ENCODE results near the gene NFAT5. TPM values are rescaled to one million over a fixed set of nuclear protein-coding genes. Genes with fewer than 3 reads are reported as not detected.

Gene NFAT5
- total RNA-seq, 2 experiments from 2014 or later = 36.0 to 37.8 TPM

DNA sequence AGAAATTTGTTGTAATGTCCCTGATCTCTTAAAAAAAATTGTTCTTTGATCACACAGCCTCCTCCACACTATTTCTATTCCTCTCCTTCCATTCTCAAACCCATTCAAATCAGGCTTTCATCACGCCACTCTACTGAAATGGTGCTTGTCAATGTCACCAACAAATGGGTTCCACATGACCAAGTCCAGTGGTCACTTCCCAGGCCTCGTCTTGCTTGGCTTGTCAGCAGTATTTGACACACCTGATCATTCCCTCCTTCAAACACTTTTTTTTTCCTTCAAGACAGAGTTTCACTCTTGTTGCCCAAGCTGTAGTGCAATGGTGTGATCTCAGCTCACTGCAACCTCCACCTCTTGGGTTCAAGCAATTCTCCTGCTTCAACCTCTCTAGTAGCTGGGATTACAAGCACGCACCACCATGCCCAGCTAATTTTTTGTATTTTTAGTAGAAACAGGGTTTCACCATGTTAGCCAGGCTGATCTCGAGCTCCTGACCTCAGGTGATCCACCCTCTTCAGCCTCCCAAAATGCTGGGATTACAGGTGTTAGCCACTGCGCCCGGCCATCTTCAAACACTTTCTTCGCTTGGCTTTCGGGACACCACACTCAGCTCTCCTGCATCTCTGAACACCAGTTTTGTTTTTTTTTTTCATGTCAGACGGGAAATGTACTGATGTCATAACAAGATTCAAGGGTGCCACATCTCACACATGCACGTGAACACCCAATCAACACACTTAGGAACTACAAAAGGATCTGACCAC, 142.3 kb downstream of the NFAT5 start:
- intact Hi-C loops (cut with micrococcal nuclease) = no loop called here
- H3K36me3 Mint-ChIP-seq (ENCODE audit: low read depth) = peaks cover 4% of the 10 kb centered on the region
- peak overlapping the region; percentile 34 for H3K27ac Mint-ChIP-seq
- DNase-seq = no peak
- H3K4me3 Mint-ChIP-seq = no peak overlapping the region
- no peak for ATAC-seq
- ChIA-PET POLR2A (interaction anchor here (0.6 to 3.8 kb wide), 3 partner anchors 46 to 312 kb away, joined by 3 to 21 read pairs (median 4); partner anchors contain the start of gene NOB1), CTCF (interaction anchor here (1.0 to 4.8 kb wide), 8 partner anchors 8 to 99 kb away, joined by 3 to 47 read pairs (median 4); partner anchors contain the start of genes NOB1 and NQO1)
- TF ChIP-seq, protein P1, sequence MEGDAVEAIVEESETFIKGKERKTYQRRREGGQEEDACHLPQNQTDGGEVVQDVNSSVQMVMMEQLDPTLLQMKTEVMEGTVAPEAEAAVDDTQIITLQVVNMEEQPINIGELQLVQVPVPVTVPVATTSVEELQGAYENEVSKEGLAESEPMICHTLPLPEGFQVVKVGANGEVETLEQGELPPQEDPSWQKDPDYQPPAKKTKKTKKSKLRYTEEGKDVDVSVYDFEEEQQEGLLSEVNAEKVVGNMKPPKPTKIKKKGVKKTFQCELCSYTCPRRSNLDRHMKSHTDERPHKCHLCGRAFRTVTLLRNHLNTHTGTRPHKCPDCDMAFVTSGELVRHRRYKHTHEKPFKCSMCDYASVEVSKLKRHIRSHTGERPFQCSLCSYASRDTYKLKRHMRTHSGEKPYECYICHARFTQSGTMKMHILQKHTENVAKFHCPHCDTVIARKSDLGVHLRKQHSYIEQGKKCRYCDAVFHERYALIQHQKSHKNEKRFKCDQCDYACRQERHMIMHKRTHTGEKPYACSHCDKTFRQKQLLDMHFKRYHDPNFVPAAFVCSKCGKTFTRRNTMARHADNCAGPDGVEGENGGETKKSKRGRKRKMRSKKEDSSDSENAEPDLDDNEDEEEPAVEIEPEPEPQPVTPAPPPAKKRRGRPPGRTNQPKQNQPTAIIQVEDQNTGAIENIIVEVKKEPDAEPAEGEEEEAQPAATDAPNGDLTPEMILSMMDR (IDR thresholded peaks at IDR 0.05) = no peak
- H3K4me1 Mint-ChIP-seq (ENCODE audit: low read depth) = peaks cover 5% of the 10 kb centered on the region
- no peaks in the 10 kb centered on the region for H3K27me3 Mint-ChIP-seq
- no peaks in the 10 kb centered on the region for H3K9me3 Mint-ChIP-seq

- Mint-ChIP-seq H3K9me3 (no peaks in the 10 kb centered on the region), H3K27me3 (no peaks in the 10 kb centered on the region), H3K27ac (peak overlapping the region; percentile 67), H3K4me1 (ENCODE audit: low read depth) (peaks cover 5% of the 10 kb centered on the region), H3K4me3 (no peak overlapping the region), H3K36me3 (ENCODE audit: low read depth) (peaks cover 4% of the 10 kb centered on the region)
- ChIA-PET CTCF (interaction anchor here (0.7 to 4.8 kb wide), 22 partner anchors 10 to 322 kb away, joined by 3 to 47 read pairs (median 4); partner anchors contain the start of genes NOB1, NQO1 and WWP2), POLR2A (interaction anchor here (1.3 to 3.8 kb wide), 2 partner anchors 44 to 221 kb away, joined by 4 to 21 read pairs; partner anchors contain the start of gene NOB1)
- DNase-seq (no peak), ATAC-seq (peak; percentile 53)
- TF ChIP-seq, protein P1 (IDR thresholded peaks at IDR 0.05) = peak; percentile 86
- intact Hi-C loops (cut with micrococcal nuclease) = no loop called here
Measured at GRCh38 chr16:69709456-69710084, 143.8 kb downstream of the NFAT5 start.

DNA sequence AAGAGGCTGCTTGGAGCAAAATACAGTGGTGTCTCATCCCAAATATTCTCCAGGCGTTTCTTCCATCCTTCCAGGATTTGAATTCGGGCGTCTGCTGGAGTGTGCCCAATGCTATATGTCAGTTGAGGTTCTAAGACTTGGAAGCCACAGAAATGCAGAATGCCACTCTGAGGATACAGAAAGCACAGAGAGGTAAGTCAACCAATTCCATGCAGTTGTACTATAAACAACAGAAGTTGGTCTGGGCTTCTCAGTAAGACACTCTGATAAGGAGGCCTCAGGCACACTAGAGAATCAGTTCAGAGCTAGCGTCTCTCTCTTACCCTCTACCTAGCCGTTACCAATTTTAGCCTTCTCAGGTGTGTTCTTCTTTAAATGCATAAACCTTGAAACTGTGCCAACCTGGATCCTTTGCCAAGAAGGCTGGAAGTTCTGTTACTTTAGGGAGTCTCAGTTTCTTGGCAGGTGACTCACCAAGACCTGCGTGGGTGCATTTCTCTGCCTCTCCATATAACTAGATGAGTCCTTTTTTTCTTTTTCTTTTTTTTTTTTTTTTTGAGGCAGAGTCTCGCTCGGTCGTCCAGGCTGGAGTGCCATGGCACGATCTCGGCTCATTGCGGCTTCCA, 145.5 kb downstream of the NFAT5 start:
- intact Hi-C loops (cut with micrococcal nuclease) = no loop called here
- Mint-ChIP-seq H3K9me3 (no peaks in the 10 kb centered on the region), H3K27ac (no peak overlapping the region), H3K4me1 (ENCODE audit: low read depth) (peaks cover 5% of the 10 kb centered on the region), H3K4me3 (no peak overlapping the region), H3K27me3 (no peaks in the 10 kb centered on the region), H3K36me3 (ENCODE audit: low read depth) (peaks cover 4% of the 10 kb centered on the region)
- DNase-seq (peak; percentile 26), ATAC-seq (no peak)
- POLR2A ChIA-PET = interaction anchor here (3.8 kb wide), 1 partner anchor 43 kb away, joined by 21 read pairs; the partner anchor contains the start of gene NOB1
- TF ChIP-seq, protein P1 (IDR thresholded peaks at IDR 0.05) = no peak
- CTCF ChIA-PET = interaction anchor here (1.1 to 4.8 kb wide), 4 partner anchors 15 to 315 kb away, joined by 3 to 47 read pairs (median 16); partner anchors contain the start of genes NOB1 and NQO1

DNA sequence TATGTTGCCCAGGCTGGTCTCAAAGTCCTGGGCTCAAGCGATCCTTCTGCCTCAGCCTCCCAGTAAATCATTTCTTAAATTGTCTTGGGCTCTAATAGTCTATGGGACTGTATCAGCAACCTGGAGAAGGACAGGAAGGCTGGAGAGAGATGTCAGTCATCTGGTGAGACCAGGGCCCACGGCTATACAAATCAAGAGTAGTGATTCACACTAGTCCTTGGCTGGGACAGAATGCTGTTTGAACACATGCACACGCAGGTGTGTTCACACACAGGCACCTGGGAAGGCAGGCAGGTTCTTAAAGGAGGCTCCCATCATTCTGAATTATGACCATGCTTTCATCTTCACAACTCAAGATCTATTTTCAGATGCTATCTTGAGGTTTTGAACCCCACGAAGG, 146.5 kb downstream of the NFAT5 start:
- Mint-ChIP-seq H3K9me3 (no peaks in the 10 kb centered on the region), H3K4me3 (no peak overlapping the region), H3K4me1 (ENCODE audit: low read depth) (peaks cover 5% of the 10 kb centered on the region), H3K27ac (no peak overlapping the region), H3K36me3 (ENCODE audit: low read depth) (peaks cover 4% of the 10 kb centered on the region), H3K27me3 (no peaks in the 10 kb centered on the region)
- CTCF ChIA-PET = interaction anchor here (4.8 kb wide), 1 partner anchor 42 kb away, joined by 47 read pairs; the partner anchor contains the start of gene NOB1
- intact Hi-C loops (cut with micrococcal nuclease) = no loop called here
- POLR2A ChIA-PET = no interaction called here
- DNase-seq (no peak), ATAC-seq (no peak)
- TF ChIP-seq, protein P1 (IDR thresholded peaks at IDR 0.05) = no peak
